ENCODE results near the gene APC.
A peak's percentile ranks its signal among the peaks of the same experiment; 100 is the strongest.

The APC gene

DNA sequence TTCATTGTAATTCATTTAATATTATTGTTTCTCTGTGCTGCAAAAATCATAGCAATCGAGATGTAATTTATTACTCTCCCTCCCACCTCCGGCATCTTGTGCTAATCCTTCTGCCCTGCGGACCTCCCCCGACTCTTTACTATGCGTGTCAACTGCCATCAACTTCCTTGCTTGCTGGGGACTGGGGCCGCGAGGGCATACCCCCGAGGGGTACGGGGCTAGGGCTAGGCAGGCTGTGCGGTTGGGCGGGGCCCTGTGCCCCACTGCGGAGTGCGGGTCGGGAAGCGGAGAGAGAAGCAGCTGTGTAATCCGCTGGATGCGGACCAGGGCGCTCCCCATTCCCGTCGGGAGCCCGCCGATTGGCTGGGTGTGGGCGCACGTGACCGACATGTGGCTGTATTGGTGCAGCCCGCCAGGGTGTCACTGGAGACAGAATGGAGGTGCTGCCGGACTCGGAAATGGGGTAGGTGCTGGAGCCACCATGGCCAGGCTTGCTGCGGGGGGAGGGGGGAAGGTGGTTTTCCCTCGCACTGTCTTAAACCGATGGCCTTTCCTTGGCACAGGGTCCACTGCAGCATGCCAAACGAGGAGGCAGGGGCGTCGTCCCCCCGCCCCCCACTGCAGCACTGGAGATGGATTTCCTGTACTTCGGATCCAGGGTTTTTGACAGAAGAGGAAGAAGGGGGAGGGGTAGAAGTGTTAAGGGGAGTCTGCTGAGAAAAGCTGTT lies at the start of gene APC:
TSS of gene APC (plus strand) at position 423 of the 728 bp plus-strand sequence. CDS start 17,006 bp downstream, outside the sequence.
- Histone ChIP-seq H3K27ac (ENCODE audit: low read depth, low read length) (no peak within 1 kb of the TSS), H3K4me3 (ENCODE audit: low read depth in 1 of 2, low read length in 2 of 2) (peak within 1 kb of the TSS; percentile 84 to 86), H3K27me3 (ENCODE audit: control insufficient read depth in 1 of 2, insufficient read depth in 2 of 2, low read length in 2 of 2) (no peaks in the 10 kb centered on the region), H3K36me3 (ENCODE audit: control insufficient read depth in 1 of 2, insufficient read depth in 2 of 2, low read length in 2 of 2) (no peaks in the 10 kb centered on the region), H3K4me1 (ENCODE audit: control insufficient read depth in 1 of 2, insufficient read depth in 2 of 2, low read length in 2 of 2) (peaks cover 0 to 8% of the 10 kb centered on the region in 2 donors), H3K9ac (ENCODE audit: low read depth in 1 of 2, low read length in 2 of 2) (peak within 1 kb of the TSS; percentile 41 to 48), H3K9me3 (ENCODE audit: control insufficient read depth in 1 of 2, low read length in 2 of 2) (no peaks in the 10 kb centered on the region)

- Histone ChIP-seq H3K9ac (ENCODE audit: low read depth in 1 of 2, low read length in 2 of 2) (no peak overlapping the region), H3K27me3 (ENCODE audit: control insufficient read depth in 1 of 2, insufficient read depth in 2 of 2, low read length in 2 of 2) (peaks cover 0 to 10% of the 10 kb centered on the region in 2 donors), H3K9me3 (ENCODE audit: control insufficient read depth in 1 of 2, low read length in 2 of 2) (no peaks in the 10 kb centered on the region), H3K4me3 (ENCODE audit: low read depth in 1 of 2, low read length in 2 of 2) (no peak overlapping the region), H3K36me3 (ENCODE audit: control insufficient read depth in 1 of 2, insufficient read depth in 2 of 2, low read length in 2 of 2) (no peaks in the 10 kb centered on the region), H3K27ac (ENCODE audit: low read depth, low read length) (no peak overlapping the region), H3K4me1 (ENCODE audit: control insufficient read depth in 1 of 2, insufficient read depth in 2 of 2, low read length in 2 of 2) (no peaks in the 10 kb centered on the region)
These were observed 48.4 kb upstream of the APC start for GRCh38 chr5:112689155-112689909.

DNA sequence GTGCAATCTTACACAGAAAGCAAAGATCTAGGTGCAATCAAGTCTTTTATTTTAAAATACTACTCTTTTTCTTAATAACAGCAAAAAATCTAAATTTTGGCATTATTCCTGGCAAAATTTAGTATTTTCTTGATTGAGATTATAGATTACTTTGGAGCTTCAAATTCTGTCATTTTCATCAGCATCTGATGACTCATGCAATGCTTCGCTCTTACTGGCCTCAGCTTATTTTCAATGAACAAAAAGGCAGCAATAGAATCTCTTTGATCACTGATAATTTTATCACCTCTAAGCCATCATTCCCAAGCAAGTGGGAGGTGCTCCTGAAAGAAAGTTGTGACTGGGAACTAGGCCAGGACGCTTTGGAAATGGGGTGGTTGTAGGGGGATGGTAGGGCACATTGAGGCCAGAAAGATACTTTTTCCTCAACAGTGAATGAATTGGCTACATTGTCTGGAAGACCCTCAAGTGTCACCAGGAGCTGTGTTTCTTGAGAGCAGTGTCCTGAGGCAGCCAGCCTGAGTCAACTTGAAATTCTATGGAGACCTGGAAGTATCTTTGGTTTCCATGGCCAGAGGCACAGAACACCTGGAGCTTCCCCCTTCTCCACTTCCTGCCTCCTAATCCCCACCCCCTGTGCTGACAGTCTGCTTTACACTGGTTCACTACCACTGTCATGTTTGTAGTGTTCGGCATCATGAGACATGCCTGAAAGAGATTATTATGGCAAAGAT lies 46.9 kb upstream of the APC start:
- Histone ChIP-seq H3K36me3 (ENCODE audit: control insufficient read depth in 1 of 2, insufficient read depth in 2 of 2, low read length in 2 of 2) (no peaks in the 10 kb centered on the region), H3K9ac (ENCODE audit: low read depth in 1 of 2, low read length in 2 of 2) (no peak overlapping the region), H3K4me3 (ENCODE audit: low read depth in 1 of 2, low read length in 2 of 2) (no peak overlapping the region), H3K27me3 (ENCODE audit: control insufficient read depth in 1 of 2, insufficient read depth in 2 of 2, low read length in 2 of 2) (peaks cover 0 to 10% of the 10 kb centered on the region in 2 donors), H3K4me1 (ENCODE audit: control insufficient read depth in 1 of 2, insufficient read depth in 2 of 2, low read length in 2 of 2) (no peaks in the 10 kb centered on the region), H3K9me3 (ENCODE audit: control insufficient read depth in 1 of 2, low read length in 2 of 2) (no peaks in the 10 kb centered on the region), H3K27ac (ENCODE audit: low read depth, low read length) (no peak overlapping the region)

GRCh38 chr5:112691339-112691680 lies 46.4 kb upstream of the APC start:
- H3K4me1 ChIP-seq (ENCODE audit: control insufficient read depth in 1 of 2, insufficient read depth in 2 of 2, low read length in 2 of 2): no peaks in the 10 kb centered on the region
- H3K4me3 ChIP-seq (ENCODE audit: low read depth in 1 of 2, low read length in 2 of 2): no peak overlapping the region
- no peaks in the 10 kb centered on the region for H3K36me3 ChIP-seq (ENCODE audit: control insufficient read depth in 1 of 2, insufficient read depth in 2 of 2, low read length in 2 of 2)
- H3K9ac ChIP-seq (ENCODE audit: low read depth in 1 of 2, low read length in 2 of 2): no peak overlapping the region
- no peak overlapping the region for H3K27ac ChIP-seq (ENCODE audit: low read depth, low read length)
- no peaks in the 10 kb centered on the region for H3K9me3 ChIP-seq (ENCODE audit: control insufficient read depth in 1 of 2, low read length in 2 of 2)
- H3K27me3 ChIP-seq (ENCODE audit: control insufficient read depth in 1 of 2, insufficient read depth in 2 of 2, low read length in 2 of 2): peaks cover 0 to 10% of the 10 kb centered on the region in 2 donors

DNA sequence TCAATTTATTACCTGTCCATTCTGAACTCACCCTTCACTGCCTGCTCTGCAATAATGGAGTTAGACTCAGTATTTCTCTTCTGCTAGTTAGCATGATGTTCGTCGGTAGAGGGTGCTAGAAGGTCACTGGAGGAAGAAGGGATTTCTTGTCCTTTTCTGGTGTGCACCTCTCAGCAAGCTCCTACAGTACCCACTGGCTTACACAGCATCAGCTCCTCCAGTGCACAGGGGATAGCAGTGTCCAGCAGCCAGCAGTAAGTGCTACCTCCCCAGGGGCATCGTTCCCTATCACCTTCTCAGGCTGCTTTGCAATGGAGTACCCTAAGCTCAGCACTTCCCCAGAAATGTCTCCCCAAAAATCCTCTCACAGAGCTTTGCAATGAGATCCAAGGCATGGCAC lies 45.9 kb upstream of the APC start:
- no peaks in the 10 kb centered on the region for H3K36me3 ChIP-seq (ENCODE audit: control insufficient read depth in 1 of 2, insufficient read depth in 2 of 2, low read length in 2 of 2)
- no peak overlapping the region for H3K9ac ChIP-seq (ENCODE audit: low read depth in 1 of 2, low read length in 2 of 2)
- no peak overlapping the region for H3K27ac ChIP-seq (ENCODE audit: low read depth, low read length)
- no peaks in the 10 kb centered on the region for H3K4me1 ChIP-seq (ENCODE audit: control insufficient read depth in 1 of 2, insufficient read depth in 2 of 2, low read length in 2 of 2)
- peaks cover 0 to 10% of the 10 kb centered on the region in 2 donors for H3K27me3 ChIP-seq (ENCODE audit: control insufficient read depth in 1 of 2, insufficient read depth in 2 of 2, low read length in 2 of 2)
- no peaks in the 10 kb centered on the region for H3K9me3 ChIP-seq (ENCODE audit: control insufficient read depth in 1 of 2, low read length in 2 of 2)
- no peak overlapping the region for H3K4me3 ChIP-seq (ENCODE audit: low read depth in 1 of 2, low read length in 2 of 2)

GRCh38 chr5:112692472-112692871 lies 45.2 kb upstream of the APC start:
- Histone ChIP-seq H3K9me3 (ENCODE audit: control insufficient read depth in 1 of 2, low read length in 2 of 2) (no peaks in the 10 kb centered on the region), H3K4me1 (ENCODE audit: control insufficient read depth in 1 of 2, insufficient read depth in 2 of 2, low read length in 2 of 2) (no peaks in the 10 kb centered on the region), H3K27ac (ENCODE audit: low read depth, low read length) (no peak overlapping the region), H3K9ac (ENCODE audit: low read depth in 1 of 2, low read length in 2 of 2) (no peak overlapping the region), H3K27me3 (ENCODE audit: control insufficient read depth in 1 of 2, insufficient read depth in 2 of 2, low read length in 2 of 2) (peaks cover 0 to 10% of the 10 kb centered on the region in 2 donors), H3K4me3 (ENCODE audit: low read depth in 1 of 2, low read length in 2 of 2) (no peak overlapping the region), H3K36me3 (ENCODE audit: control insufficient read depth in 1 of 2, insufficient read depth in 2 of 2, low read length in 2 of 2) (no peaks in the 10 kb centered on the region)

DNA sequence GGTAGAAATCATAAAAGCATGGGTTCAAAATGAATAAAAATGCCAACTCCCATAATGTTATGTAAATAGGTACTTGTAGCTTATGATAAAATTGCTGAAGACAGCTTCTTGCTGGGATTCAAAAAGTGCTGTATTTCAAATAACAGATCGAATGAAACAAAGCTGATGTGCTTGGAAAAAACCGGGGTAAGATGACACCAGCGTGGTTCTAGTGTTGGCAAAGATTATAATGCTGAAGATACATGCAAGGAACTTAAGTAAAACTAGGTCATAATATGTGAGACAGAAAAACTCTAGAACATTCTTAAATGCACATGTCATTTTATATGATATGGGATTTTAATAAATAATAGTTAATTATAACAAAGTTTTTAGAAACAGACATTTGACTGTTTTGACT lies 44.4 kb upstream of the APC start:
- no peak overlapping the region for H3K27ac ChIP-seq (ENCODE audit: low read depth, low read length)
- H3K4me3 ChIP-seq (ENCODE audit: low read depth in 1 of 2, low read length in 2 of 2): no peak overlapping the region
- H3K9ac ChIP-seq (ENCODE audit: low read depth in 1 of 2, low read length in 2 of 2): no peak overlapping the region

DNA sequence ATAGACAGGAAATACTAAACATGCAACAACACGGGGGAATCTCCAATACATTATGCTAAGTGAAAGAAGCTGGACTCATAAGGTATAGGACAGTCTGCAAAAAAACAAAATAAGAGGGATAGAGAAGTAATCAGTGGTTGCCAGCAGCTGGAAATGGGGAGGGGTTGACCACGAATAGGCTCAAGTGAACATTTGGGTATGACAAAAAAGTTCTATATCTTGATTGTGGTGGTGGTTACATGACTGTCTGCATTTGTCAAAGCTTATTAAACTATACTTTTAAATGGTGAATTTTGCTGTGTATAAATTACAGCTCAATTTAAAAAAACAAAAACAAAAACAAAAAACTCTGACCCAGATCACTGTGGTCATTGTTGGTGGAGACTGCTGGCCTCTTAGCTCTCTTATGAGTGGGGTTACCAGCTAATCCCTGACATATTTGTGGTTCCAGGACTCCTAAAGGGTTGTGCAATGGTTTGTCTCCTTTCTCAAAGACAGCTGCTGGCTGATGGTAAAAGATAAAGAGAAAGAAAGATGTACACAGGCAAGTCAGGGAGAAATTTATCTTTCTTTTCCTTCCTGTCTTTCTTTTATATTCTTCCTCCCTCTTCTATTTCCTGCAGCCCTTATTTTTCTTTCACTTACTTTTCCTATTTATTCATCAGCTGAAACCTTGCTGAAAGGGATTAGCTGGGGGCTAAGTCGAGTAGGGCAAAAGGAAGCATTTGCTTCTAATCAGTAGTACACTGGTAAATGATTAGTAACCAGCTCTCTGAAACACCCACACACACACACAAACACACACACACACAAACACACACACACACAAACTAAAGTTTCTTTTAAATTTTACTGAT lies 42.6 kb upstream of the APC start:
- Histone ChIP-seq H3K27me3 (ENCODE audit: control insufficient read depth in 1 of 2, insufficient read depth in 2 of 2, low read length in 2 of 2) (peaks cover 0 to 8% of the 10 kb centered on the region in 2 donors), H3K4me1 (ENCODE audit: control insufficient read depth in 1 of 2, insufficient read depth in 2 of 2, low read length in 2 of 2) (no peaks in the 10 kb centered on the region), H3K9me3 (ENCODE audit: control insufficient read depth in 1 of 2, low read length in 2 of 2) (no peaks in the 10 kb centered on the region), H3K27ac (ENCODE audit: low read depth, low read length) (no peak overlapping the region), H3K36me3 (ENCODE audit: control insufficient read depth in 1 of 2, insufficient read depth in 2 of 2, low read length in 2 of 2) (no peaks in the 10 kb centered on the region), H3K9ac (ENCODE audit: low read depth in 1 of 2, low read length in 2 of 2) (no peak overlapping the region), H3K4me3 (ENCODE audit: low read depth in 1 of 2, low read length in 2 of 2) (no peak overlapping the region)

More for the DNA sequence above, 44.4 kb upstream of the APC start:
- H3K36me3 ChIP-seq (ENCODE audit: control insufficient read depth in 1 of 2, insufficient read depth in 2 of 2, low read length in 2 of 2): no peaks in the 10 kb centered on the region
- H3K9me3 ChIP-seq (ENCODE audit: control insufficient read depth in 1 of 2, low read length in 2 of 2): no peaks in the 10 kb centered on the region
- H3K27me3 ChIP-seq (ENCODE audit: control insufficient read depth in 1 of 2, insufficient read depth in 2 of 2, low read length in 2 of 2): peaks cover 0 to 10% of the 10 kb centered on the region in 2 donors
- no peaks in the 10 kb centered on the region for H3K4me1 ChIP-seq (ENCODE audit: control insufficient read depth in 1 of 2, insufficient read depth in 2 of 2, low read length in 2 of 2)

GRCh38 chr5:112696786-112697185 lies 40.9 kb upstream of the APC start:
- peaks cover 0 to 3% of the 10 kb centered on the region in 2 donors for H3K27me3 ChIP-seq (ENCODE audit: control insufficient read depth in 1 of 2, insufficient read depth in 2 of 2, low read length in 2 of 2)
- no peaks in the 10 kb centered on the region for H3K36me3 ChIP-seq (ENCODE audit: control insufficient read depth in 1 of 2, insufficient read depth in 2 of 2, low read length in 2 of 2)
- H3K9me3 ChIP-seq (ENCODE audit: control insufficient read depth in 1 of 2, low read length in 2 of 2): no peaks in the 10 kb centered on the region
- no peak overlapping the region for H3K4me3 ChIP-seq (ENCODE audit: low read depth in 1 of 2, low read length in 2 of 2)
- no peak overlapping the region for H3K27ac ChIP-seq (ENCODE audit: low read depth, low read length)
- no peaks in the 10 kb centered on the region for H3K4me1 ChIP-seq (ENCODE audit: control insufficient read depth in 1 of 2, insufficient read depth in 2 of 2, low read length in 2 of 2)
- no peak overlapping the region for H3K9ac ChIP-seq (ENCODE audit: low read depth in 1 of 2, low read length in 2 of 2)
